DOHH2 (cell line): ENCODE measurements around the gene SLC12A7.

Experiments
- EZH2phosphoT487 ChIP-seq: fragments of 200-600 bp; sonication (generic); IDR thresholded peaks from 2 replicates; pipeline ENCODE4 v1.6.1; 2017; ENCODE audit warnings: borderline replicate concordance, mild to moderate bottlenecking, antibody characterized with exemption, low read length, moderate library complexity, mixed read lengths
- TF ChIP-seq, protein P1 (sequence below): fragments of 200-600 bp; sonication (generic); IDR thresholded peaks from one replicate; pipeline ENCODE4 v1.5.1; 2014; ENCODE audit warnings: antibody characterized with exemption, mild to moderate bottlenecking, low read depth, low read length; ENCODE audit not compliant: poor library complexity, severe bottlenecking

DNA sequence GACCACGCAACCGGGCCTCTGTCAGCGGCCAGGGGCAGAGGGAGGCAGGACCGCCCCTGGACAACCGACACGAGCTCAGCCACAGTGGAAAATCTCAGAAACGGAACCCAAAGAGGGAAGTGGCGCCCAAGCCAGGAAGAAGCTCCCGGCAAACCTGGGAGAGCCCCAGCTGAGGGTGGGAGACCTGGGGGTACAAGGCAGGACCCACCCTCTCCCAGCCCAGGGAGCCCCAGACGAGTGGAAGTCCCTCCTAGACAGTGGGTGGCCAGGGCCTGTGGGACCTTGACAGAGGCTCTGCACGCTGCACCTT, 3.0 kb downstream of the SLC12A7 start:
- TF ChIP-seq, protein P1, sequence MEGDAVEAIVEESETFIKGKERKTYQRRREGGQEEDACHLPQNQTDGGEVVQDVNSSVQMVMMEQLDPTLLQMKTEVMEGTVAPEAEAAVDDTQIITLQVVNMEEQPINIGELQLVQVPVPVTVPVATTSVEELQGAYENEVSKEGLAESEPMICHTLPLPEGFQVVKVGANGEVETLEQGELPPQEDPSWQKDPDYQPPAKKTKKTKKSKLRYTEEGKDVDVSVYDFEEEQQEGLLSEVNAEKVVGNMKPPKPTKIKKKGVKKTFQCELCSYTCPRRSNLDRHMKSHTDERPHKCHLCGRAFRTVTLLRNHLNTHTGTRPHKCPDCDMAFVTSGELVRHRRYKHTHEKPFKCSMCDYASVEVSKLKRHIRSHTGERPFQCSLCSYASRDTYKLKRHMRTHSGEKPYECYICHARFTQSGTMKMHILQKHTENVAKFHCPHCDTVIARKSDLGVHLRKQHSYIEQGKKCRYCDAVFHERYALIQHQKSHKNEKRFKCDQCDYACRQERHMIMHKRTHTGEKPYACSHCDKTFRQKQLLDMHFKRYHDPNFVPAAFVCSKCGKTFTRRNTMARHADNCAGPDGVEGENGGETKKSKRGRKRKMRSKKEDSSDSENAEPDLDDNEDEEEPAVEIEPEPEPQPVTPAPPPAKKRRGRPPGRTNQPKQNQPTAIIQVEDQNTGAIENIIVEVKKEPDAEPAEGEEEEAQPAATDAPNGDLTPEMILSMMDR: no peak
- TF ChIP-seq EZH2phosphoT487: no peak
